GM18951 (cell line): Measurements from ENCODE around the gene P2RX2.

Experiments used
- POLR2A ChIP-seq: IDR thresholded peaks from 4 replicates; pipeline ENCODE4 v1.6.1; 2011; ENCODE audit warnings: mild to moderate bottlenecking; ENCODE audit not compliant: insufficient read length, insufficient read depth; ENCODE audit errors: extremely low read depth
- in situ Hi-C: fragments of 300-500 bp; cut with MboI; formaldehyde crosslinking; loops from one replicate; pipeline ENCODE4 v1.12.0; 2022; ENCODE audit warnings: low sequenced_read_pairs, mixed read lengths, inconsistent platforms; ENCODE audit not compliant: unreplicated experiment

Gene P2RX2

DNA sequence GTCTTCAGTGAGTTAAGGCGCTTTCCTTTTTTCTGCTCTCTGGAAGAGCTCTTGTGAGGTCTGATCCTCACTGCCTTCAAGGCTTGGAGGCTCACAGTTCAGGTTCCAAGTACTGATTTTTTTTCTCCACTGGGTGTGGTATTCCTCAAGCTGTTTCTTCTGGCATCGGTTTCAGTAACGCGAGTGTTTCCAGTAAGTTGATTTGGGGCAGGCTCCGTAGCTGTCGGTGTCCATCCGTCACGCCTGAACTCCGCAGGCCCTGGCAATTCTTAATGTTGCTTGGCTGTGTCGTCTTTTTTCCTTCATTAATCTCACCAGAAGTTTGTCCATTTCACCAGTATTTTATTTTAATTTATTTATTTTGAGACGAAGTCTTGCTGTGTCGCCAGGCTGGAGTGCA, 38.8 kb upstream of the P2RX2 start:
- in situ Hi-C loops: no loop called here
- no peak for TF ChIP-seq POLR2A

- in situ Hi-C loops: no loop called here
Measured at GRCh38 chr12:132580701-132581292, 37.8 kb upstream of the P2RX2 start.

GRCh38 chr12:132581348-132582057, 37.1 kb upstream of the P2RX2 start:
- in situ Hi-C loops: no loop called here
- TF ChIP-seq POLR2A: no peak

More at GRCh38 chr12:132580701-132581292, 37.8 kb upstream of the P2RX2 start:
- TF ChIP-seq POLR2A: no peak

GRCh38 chr12:132582058-132582420, 36.5 kb upstream of the P2RX2 start:
- no peak for TF ChIP-seq POLR2A
- in situ Hi-C loops: no loop called here

GRCh38 chr12:132582582-132583410, 35.8 kb upstream of the P2RX2 start:
- in situ Hi-C loops: no loop called here
- no peak for TF ChIP-seq POLR2A

DNA sequence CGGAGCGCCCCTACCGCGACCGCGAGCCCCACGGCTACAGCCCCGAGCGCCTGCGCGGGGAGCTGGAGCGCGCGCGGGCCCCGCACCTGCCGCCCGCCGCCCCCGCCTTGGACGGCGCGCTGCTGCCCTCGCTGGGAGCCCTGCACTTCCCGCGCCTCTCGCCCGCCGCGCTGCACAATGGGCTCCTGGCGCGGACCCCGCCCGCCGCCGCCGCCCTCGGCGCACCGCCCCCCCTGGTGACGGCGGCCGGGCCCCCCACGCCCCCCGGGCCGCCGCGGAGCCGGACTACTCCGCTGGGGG, 35.2 kb upstream of the P2RX2 start:
- TF ChIP-seq POLR2A: no peak
- in situ Hi-C loops: no loop called here

DNA sequence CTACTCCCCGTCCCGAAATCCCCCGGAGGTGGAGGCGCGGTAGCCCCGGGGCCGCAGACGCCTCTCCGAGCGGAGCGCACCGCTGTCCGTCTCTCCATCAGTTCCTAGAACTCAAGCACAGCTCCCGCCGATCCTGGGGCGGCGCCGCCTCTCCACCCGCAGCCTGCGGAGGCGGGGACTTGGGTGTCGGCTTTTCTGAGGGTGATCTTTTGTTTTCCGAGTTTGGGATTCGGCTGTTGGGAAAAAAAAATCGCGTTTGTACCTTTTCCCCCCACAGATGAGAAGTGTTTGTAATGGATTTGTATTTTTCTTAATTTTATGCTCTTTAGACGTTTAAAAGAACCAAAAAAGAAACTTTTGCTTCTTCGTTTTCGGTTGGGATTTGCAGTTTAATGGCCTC, 34.8 kb upstream of the P2RX2 start:
- in situ Hi-C loops: no loop called here
- TF ChIP-seq POLR2A: no peak

DNA sequence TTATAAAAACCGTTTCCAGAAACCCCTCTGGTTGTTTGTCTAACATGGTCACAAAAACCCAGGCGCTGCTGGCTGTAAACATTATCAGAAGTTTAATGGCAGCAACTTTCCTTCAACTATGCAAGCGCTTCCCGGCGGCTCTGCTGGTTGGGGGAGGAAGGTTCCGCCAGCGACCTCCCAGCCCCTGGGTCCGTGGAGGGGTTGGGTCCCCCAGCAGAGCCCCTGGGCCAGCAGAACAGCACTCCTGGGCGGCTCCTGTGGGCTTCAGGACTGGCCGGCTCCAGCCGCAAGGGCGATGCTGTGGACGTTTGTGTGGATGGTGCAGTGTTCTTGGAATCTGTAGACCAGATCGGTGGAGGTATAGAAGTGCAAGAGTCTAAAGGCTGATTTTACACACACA, 34.1 kb upstream of the P2RX2 start:
- in situ Hi-C loops: no loop called here
- no peak for TF ChIP-seq POLR2A

GRCh38 chr12:132585177-132585576, 33.4 kb upstream of the P2RX2 start:
- TF ChIP-seq POLR2A: no peak
- in situ Hi-C loops: no loop called here

GRCh38 chr12:132586929-132587328, 31.6 kb upstream of the P2RX2 start:
- in situ Hi-C loops: no loop called here
- no peak for TF ChIP-seq POLR2A

GRCh38 chr12:132587781-132588180, 30.8 kb upstream of the P2RX2 start:
- no peak for TF ChIP-seq POLR2A
- in situ Hi-C loops: no loop called here

DNA sequence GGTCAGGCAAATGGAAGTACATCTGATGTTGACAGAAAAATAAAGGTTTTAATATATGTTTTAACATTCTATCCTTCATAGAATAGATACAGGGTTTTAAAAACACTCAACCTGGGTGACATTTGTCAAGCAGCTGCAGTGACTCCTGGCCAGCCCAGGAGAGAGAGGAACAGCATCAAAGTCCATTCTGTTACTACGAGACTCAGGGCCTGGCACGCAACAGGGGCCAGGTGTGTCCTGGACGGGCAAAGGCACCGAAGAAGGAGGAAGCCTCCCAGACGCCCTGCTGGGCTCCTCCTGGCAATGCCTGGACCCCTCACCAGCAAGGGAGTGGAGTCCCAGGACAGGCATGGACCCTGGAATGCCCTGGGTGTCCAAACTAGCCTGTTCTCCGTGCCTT, 30.3 kb upstream of the P2RX2 start:
- no peak for TF ChIP-seq POLR2A
- in situ Hi-C loops: no loop called here

DNA sequence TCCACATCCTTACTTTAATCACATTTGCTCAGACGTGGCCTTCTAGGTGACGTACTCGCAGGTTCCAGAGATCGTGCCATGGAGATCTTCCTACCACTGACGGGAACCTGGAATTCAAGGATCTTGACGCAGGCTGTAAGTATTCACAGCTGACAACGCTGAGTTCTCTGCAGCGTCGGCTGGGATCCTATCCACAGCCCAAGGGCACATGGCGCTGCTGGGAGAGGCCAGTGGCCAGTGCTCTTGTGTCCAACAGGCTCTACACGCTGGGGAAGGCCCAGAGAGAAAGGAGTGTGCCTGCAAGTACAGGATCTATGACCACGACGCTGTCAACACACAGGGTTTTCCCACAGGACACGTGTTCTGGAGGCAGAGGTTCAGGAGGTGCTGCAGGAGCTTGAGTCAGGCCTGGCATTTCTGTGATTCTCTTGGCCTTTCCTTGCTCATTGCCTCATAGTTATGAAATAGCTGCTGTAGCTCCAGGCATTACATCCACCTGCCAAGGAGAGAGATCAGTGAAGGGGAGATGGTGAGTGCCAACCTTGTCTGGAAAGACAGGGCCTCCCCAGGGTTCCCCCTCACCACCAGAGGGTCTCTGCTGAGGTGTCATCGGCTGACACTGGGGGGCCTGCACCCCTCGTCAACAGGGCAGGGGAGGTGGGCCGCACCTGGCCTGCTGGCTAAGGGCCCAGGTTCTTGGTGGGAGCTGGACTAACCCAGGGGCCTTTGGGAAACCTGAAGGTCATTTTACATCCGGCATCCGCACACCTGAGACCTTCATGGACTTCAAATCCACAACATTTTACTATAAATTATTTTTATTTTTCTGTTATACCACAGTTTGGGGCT, 29.5 kb upstream of the P2RX2 start:
- in situ Hi-C loops: no loop called here
- TF ChIP-seq POLR2A: no peak

GRCh38 chr12:132591107-132591935, 27.3 kb upstream of the P2RX2 start:
- TF ChIP-seq POLR2A: no peak
- in situ Hi-C loops: no loop called here
